Activated CD4-positive, alpha-beta T cell treated with anti-CD3 and anti-CD28 coated beads for 4 hours (primary cell): ENCODE results near the gene SLC28A1.
"Not testable (repeated sequence)": the region's sequence is repeated elsewhere in the genome, so short reads cannot be mapped to it uniquely, and the experiment has no call there.

Experiments used
- DNase-seq, 2 donors: peaks; one replicate each; pipeline ENCODE4 v3.0.0-alpha.2; 2020

The SLC28A1 gene

GRCh38 chr15:84862214-84862975 lies 22.1 kb upstream of the SLC28A1 start:
- DNase-seq, result no peak

DNA sequence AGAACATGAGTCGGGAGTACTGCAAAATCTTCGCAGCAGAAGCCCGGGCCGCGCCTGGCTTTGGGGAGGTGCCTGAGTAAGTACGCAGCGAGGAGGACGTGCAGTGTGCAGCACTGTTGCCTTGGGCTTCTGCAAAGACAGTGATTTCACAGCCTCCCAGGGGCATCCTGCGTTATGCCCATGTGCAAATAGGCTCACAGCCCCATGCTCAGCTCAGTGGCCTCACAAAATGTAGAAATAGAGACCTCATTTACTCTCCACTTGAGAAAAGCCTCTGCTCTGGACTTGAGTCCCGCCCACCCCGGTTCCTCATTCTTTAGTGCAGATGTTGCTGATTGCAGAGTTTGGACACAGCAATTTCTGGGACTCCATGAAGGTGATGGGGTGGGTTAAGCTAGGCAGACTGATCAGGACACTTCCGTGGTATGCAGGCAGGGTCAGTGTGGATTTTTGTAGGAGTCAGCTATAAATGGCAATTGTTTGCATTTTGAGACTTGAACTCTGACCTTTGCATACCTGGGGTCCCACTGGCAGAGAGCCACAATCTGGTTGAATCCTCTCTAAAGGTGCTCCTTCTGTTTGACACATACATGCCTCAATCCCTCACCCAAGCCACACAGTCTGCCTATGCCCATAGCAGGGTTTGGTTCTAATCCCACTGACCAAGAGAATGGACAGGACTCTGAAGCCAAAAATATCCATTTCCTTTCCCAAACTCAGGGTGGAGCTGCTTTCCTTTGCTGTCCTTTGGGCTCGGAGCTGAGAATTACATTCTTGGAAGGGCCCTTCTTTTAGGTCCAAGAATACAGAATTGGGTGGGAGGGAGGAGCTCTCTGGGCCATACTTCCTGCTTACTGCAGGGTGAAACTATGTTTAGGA lies 20.7 kb upstream of the SLC28A1 start:
- no peak for DNase-seq

DNA sequence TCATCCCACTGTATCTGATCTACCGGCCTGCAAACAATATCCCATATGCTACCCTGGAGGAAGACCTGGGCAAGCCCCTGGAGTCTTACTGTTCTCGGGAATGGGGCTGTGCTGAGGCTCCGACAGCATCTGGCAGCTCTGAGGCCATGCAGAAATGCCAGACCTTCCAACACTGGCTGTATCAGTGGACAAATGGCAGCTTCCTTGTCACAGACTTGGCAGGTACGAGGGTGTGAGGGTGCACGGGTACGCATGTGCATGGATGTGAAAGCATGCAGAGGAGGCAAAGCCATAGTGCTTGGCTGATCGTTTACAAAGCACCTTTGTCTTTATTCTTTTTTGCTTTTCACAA lies 20.0 kb upstream of the SLC28A1 start:
- no peak for DNase-seq

GRCh38 chr15:84865074-84865569 lies 19.3 kb upstream of the SLC28A1 start:
- DNase-seq, result no peak

DNA sequence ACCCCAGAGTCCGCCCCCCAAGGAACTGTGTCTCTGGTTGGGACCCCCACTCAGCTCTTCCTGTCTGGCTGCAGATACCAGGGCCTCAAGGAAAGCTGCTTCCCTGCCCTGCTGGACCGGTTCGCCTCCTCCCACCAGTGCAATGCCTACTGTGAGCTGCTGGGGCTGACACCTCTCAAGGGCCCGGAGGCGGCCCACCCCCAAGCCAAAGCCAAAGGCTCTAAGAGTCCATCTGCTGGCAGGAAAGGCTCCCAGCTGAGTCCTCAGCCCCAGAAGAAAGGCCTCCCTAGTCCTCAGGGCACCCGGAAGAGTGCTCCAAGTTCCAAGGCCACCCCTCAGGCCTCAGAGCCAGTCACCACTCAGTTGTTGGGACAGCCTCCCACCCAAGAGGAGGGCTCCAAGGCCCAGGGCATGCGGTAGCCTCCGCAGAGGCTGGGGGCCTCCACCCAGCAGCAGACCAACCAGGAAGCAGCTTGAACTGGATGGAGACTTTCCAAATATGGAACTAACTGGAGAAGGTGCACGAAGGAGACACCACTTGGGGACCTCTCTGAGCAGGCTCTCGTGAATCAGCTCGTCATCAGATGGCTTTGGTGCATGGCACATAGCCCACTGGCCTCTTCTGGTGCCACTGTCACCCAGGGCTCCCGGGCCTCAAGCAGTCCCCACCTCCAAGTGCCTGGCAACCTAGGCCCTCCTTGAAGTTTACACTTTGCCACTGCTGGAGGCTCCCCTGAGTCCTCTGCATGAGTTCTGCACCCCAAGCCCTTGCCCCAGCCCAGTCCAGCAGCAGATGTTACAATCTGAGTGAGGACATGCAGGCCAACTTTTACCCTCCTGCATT lies 16.2 kb upstream of the SLC28A1 start:
- DNase-seq, result no peak

DNA sequence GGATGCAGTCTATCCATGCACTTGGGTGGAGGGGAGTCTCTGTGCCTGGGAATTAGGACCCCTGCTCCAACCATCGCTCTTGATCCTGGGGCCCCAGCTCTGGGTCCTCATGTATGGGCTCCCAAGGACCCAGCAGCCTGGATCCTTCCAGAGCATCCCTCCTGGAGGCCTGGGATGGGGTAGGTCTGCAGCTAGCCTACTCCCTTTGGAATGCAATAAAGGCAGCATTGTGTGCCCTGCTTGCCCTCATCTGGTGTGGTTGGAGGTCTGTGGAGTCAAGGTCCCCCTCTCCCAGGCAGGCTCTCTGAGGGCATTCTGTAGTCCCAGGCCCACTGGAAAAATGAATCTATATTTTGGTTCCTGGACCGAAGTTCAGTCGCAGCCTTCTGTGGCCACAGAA lies 15.0 kb upstream of the SLC28A1 start:
- no peak for DNase-seq

DNA sequence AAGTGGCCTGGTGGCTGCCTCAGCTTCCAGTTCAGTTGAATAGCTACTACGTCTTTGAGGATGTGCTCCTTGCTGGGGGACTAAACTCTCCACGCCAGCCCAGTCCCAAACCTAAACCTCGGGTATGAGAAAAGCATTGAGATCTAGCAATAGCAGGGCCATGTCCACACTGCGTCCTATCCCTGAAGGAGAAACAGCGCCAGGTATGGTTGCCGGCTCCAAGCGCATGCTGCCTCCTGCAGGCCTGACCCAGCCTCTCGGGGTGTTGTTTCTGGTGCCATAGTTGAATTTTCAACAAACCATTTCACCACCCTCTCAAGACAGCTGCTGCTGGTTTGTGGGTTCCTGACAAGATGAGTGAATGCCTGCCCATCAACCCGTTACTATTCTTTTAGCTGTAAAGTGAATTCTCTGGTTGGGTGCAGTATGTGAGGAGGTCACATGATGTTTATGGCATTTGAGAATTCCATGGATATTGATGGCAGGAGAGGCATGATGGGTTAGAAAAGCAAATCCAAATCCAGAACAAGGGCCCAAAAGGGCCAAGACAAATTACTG lies 13.0 kb upstream of the SLC28A1 start:
- no peak for DNase-seq

GRCh38 chr15:84872009-84872910 lies 12.2 kb upstream of the SLC28A1 start:
- DNase-seq, result no peak

DNA sequence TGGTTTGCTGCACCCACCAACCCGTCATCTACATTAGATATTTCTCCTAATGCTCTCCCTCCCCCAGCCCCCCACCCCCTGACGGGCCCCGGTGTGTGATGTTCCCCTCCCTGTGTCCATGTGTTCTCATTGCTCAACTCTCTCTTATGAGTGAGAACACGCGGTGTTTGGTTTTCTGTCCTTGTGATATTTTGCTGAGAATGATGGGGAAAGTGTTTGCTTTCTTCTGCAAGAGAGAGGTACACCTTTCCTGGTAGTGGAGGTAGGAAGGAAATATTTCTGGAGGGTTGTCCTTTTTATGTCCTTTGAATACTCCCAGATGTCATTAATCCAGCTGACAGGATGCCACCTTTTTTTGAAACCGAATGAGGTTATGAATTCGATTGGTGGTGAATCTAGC lies 10.5 kb upstream of the SLC28A1 start:
- DNase-seq, result no peak

GRCh38 chr15:84874981-84875699 lies 9.3 kb upstream of the SLC28A1 start:
- DNase-seq, result no peak

- DNase-seq, result no peak
Measured at GRCh38 chr15:84876269-84876668, 8.2 kb upstream of the SLC28A1 start.

- DNase-seq, result not testable (repeated sequence)
Measured at GRCh38 chr15:84877701-84878100, 6.8 kb upstream of the SLC28A1 start.

DNA sequence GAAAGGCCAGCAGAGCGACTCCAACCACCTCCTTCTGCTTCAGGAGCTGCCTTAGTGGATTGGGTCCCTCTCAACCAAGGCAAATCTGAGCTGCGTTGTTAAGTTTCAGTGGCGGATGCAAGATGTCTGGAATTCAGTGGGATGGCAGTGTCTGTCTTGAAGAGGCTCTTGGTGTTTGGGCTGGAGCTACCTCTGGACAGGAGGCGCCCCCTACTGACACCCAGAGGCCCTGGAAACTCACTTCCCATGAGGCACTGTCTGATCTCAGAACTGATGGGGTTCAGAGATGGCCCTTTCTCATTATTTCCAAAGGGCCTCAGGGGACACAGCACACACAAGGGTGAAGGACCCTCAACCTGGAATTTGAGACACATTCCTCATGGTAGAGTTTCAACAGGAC lies 6.0 kb upstream of the SLC28A1 start:
- peak; percentile 51 to 53 for DNase-seq

DNA sequence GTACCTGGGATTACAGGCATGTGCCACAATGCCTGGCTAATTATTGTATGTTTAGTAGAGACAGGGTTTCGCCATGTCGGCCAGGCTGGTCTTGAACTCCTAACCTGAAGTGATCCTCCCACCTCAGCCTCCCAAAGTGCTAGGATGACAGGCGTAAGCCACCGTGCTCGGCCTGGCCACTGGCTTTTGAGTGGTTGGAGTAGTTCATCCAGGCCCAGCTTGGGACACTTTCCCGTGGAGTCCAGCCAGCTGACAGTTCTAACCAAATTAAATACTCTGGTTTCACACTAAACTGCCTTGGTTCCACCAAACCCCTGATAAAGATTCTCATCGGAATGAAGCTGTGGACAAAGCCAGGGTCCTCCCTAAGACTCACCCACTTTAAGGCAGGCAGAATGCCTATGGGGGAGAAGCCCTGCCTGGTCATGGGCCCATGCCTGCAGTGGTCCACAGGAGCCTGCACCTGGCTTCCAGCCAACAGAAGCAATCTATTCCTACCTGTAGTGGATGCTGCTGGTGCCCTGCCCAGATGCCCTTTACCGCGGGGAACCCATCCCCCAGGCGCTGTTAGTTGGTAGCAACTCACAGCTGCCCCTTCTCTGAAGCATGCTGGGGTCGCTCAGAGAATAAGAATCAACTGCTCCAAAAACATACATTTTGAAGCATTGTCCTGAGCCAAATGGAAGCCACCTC lies 5.2 kb upstream of the SLC28A1 start:
- no peak for DNase-seq

DNA sequence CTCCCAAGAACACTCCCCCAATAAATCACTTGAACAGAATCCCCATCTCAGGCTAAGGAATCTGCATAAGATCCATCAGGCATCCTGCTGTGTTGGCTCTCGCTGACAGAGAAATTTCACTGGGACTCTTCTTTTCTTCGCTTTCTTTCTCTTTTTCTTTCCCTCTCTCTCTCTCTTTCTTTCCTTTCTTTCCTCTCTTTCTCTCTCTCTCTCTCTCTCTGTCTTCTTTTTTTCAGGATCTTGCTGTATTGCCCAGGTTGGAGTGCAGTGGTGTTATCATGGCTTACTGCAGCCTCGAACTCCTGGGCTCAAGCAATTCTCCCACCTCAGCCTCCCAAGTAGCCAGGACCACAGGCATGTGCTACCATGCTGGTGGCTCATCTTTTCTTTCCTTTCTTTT lies 4.5 kb upstream of the SLC28A1 start:
- no peak for DNase-seq

DNA sequence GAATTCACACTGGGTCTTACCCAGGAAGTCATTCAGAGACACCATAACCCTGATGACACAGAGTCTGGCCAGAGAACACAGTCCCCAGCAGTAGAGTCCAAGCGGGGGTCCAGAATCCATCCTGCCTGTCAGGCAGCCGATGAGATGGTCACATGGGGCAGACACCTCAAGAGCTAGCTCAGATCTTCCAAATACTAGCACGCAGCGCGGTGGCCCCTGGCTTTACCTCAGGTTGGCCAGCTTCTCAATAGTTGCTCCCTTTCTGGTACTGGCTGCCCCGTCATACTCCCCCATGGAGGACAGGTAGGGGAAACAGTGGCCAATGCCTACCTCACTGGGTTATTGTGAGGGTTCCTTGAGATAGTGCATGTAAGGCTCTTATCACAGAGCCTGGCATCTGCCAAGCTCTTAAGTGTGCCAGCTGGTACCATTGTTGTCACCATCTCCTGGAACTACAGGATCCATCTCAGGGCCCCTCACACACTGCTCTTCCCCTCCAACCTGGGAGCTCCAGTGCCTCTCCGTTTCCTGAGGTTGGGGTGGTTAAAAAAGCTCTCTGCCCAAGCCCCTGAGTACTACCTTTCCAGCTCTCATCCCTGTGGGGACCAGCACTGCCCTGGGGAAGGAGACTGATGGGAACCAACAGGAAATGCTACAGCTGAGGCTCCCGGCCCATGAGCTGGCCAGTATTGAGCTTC lies 3.5 kb upstream of the SLC28A1 start:
- no peak for DNase-seq

- DNase-seq, result no peak
Measured at GRCh38 chr15:84881520-84881830, 3.0 kb upstream of the SLC28A1 start.

GRCh38 chr15:84883466-84883865 lies 996 bp upstream of the SLC28A1 start:
- DNase-seq, result no peak

GRCh38 chr15:84885801-84886200 lies 1.3 kb downstream of the SLC28A1 start:
- DNase-seq, result no peak
